GM19395 (cell line): ENCODE measurements around the gene ENKD1.
A peak's percentile ranks its signal among the peaks of the same experiment; 100 is the strongest.

ENCODE experiments used
- ATAC-seq: cut with Tn5 transposase; IDR thresholded peaks from one replicate; pipeline ENCODE4 v1.9.1; 2021; ENCODE audit warnings: mild to moderate bottlenecking, moderate library complexity; ENCODE audit not compliant: unreplicated experiment

Gene ENKD1

GRCh38 chr16:67679935-67680897 lies 13.7 kb upstream of the ENKD1 start:
- ATAC-seq, result no peak

- ATAC-seq, result no peak
Observed at GRCh38 chr16:67678354-67679023, 11.9 kb upstream of the ENKD1 start.

GRCh38 chr16:67677712-67678111 lies 11.2 kb upstream of the ENKD1 start:
- ATAC-seq, result no peak

- ATAC-seq, result no peak
Observed at GRCh38 chr16:67676939-67677338, 10.4 kb upstream of the ENKD1 start.

- ATAC-seq, result no peak
Observed at GRCh38 chr16:67676516-67676915, 10.0 kb upstream of the ENKD1 start.

- ATAC-seq, result no peak
Observed at GRCh38 chr16:67675999-67676398, 9.4 kb upstream of the ENKD1 start.

- ATAC-seq, result no peak
Observed at GRCh38 chr16:67675579-67675935, 9.0 kb upstream of the ENKD1 start.

- no peak for ATAC-seq
Observed at GRCh38 chr16:67674851-67675578, 8.5 kb upstream of the ENKD1 start.

- no peak for ATAC-seq
Observed at GRCh38 chr16:67673712-67674580, 7.4 kb upstream of the ENKD1 start.

- ATAC-seq, result no peak
Observed at GRCh38 chr16:67672739-67673662, 6.5 kb upstream of the ENKD1 start.

- no peak for ATAC-seq
Observed at GRCh38 chr16:67672306-67672705, 5.8 kb upstream of the ENKD1 start.

GRCh38 chr16:67669499-67670101 lies 3.0 kb upstream of the ENKD1 start:
- no peak for ATAC-seq

- ATAC-seq, result no peak
Observed at GRCh38 chr16:67668495-67669157, 2.1 kb upstream of the ENKD1 start.

- peak; percentile 72 for ATAC-seq
Observed at GRCh38 chr16:67667817-67668494, 1.4 kb upstream of the ENKD1 start.

- ATAC-seq, result no peak
Observed at GRCh38 chr16:67667453-67667816, 885 bp upstream of the ENKD1 start.

GRCh38 chr16:67666032-67666551 lies 458 bp downstream of the ENKD1 start:
- ATAC-seq, result no peak

GRCh38 chr16:67665598-67665997 lies 952 bp downstream of the ENKD1 start:
- no peak for ATAC-seq

- no peak for ATAC-seq
Observed at GRCh38 chr16:67664871-67665270, 1.7 kb downstream of the ENKD1 start.
